SK-N-SH treated with all-trans-retinoic acid at 6 μM for 48 hours (cell line): Measurements from ENCODE around the gene NTM.

Source experiments
- ATAC-seq: fragments of 200-7000 bp; cut with Tn5 transposase; 3 replicates; pipeline ENCODE4 v1.9.1; 2020; ENCODE audit warnings: mild to moderate bottlenecking, moderate library complexity
- ARNTL ChIP-seq: fragments of 450-650 bp; formaldehyde crosslinking; IDR thresholded peaks from 2 replicates; pipeline ENCODE4 v1.5.0; 2020; ENCODE audit warnings: low read depth, mild to moderate bottlenecking, moderate library complexity, borderline replicate concordance
- BACH2 ChIP-seq: fragments of 250-450 bp; sonication (Bioruptor Pico); IDR thresholded peaks from 2 replicates; pipeline ENCODE4 v1.9.0; 2021; ENCODE audit warnings: mild to moderate bottlenecking, borderline replicate concordance
- ESRRG ChIP-seq: fragments of 250-450 bp; sonication (Bioruptor Pico); IDR thresholded peaks from 2 replicates; pipeline ENCODE4 v1.6.1; 2021; ENCODE audit warnings: mild to moderate bottlenecking
- GLIS3 ChIP-seq: fragments of 250-450 bp; sonication (Bioruptor Pico); IDR thresholded peaks from 2 replicates; pipeline ENCODE4 v1.5.0; 2020; ENCODE audit warnings: mild to moderate bottlenecking, moderate library complexity
- ISL1 ChIP-seq: fragments of 250-450 bp; sonication (Bioruptor Pico); IDR thresholded peaks from 2 replicates; pipeline ENCODE4 v2.1.2; 2022; ENCODE audit warnings: mild to moderate bottlenecking, moderate library complexity
- OSR1 ChIP-seq: fragments of 250-450 bp; sonication (Bioruptor Pico); IDR thresholded peaks from 2 replicates; pipeline ENCODE4 v1.8.0; 2022; ENCODE audit warnings: moderate library complexity, mild to moderate bottlenecking, inconsistent platforms
- PATZ1 ChIP-seq: fragments of 250-450 bp; sonication (Bioruptor Pico); IDR thresholded peaks from 2 replicates; pipeline ENCODE4 v1.8.0; 2020; ENCODE audit warnings: mild to moderate bottlenecking, moderate library complexity, borderline replicate concordance
- PPARA ChIP-seq: fragments of 250-450 bp; sonication (Bioruptor Pico); IDR thresholded peaks from 2 replicates; pipeline ENCODE4 v1.5.0; 2020; ENCODE audit warnings: mild to moderate bottlenecking, borderline replicate concordance
- RARB ChIP-seq: fragments of 250-450 bp; sonication (Bioruptor Pico); IDR thresholded peaks from 2 replicates; pipeline ENCODE4 v1.8.0; 2021; ENCODE audit warnings: mild to moderate bottlenecking, moderate library complexity
- TCF4 ChIP-seq: fragments of 250-450 bp; sonication (Bioruptor Pico); IDR thresholded peaks from 2 replicates; pipeline ENCODE4 v1.8.0; 2021; ENCODE audit warnings: mild to moderate bottlenecking, moderate library complexity, borderline replicate concordance
- TOX ChIP-seq: fragments of 250-450 bp; sonication (Bioruptor Pico); IDR thresholded peaks from 2 replicates; pipeline ENCODE4 v1.8.0; 2021; ENCODE audit warnings: mild to moderate bottlenecking, moderate library complexity, borderline replicate concordance
- ZFP30 ChIP-seq: fragments of 450-650 bp; formaldehyde crosslinking; IDR thresholded peaks from 2 replicates; pipeline ENCODE4 v1.5.0; 2022; ENCODE audit warnings: mild to moderate bottlenecking, moderate library complexity
- ZNF565 ChIP-seq: fragments of 450-650 bp; formaldehyde crosslinking; conservative IDR thresholded peaks from 2 replicates; pipeline ENCODE4 v1.5.0; 2020; ENCODE audit warnings: low read depth, mild to moderate bottlenecking, moderate library complexity
- ZNF70 ChIP-seq: fragments of 450-650 bp; formaldehyde crosslinking; IDR thresholded peaks from 2 replicates; pipeline ENCODE4 v1.5.0; 2020; ENCODE audit warnings: mild to moderate bottlenecking, moderate library complexity
- ZNF8 ChIP-seq: fragments of 450-650 bp; formaldehyde crosslinking; IDR thresholded peaks from 2 replicates; pipeline ENCODE4 v1.5.0; 2020; ENCODE audit warnings: mild to moderate bottlenecking, moderate library complexity
- TF ChIP-seq, protein P1 (sequence below): fragments of 250-450 bp; sonication (Bioruptor Pico); IDR thresholded peaks from 2 replicates; pipeline ENCODE4 v1.5.0; 2020; ENCODE audit warnings: mild to moderate bottlenecking, moderate library complexity
- TF ChIP-seq, protein P2 (sequence below): fragments of 250-450 bp; sonication (Bioruptor Pico); IDR thresholded peaks from 2 replicates; pipeline ENCODE4 v1.5.1; 2021; ENCODE audit warnings: mild to moderate bottlenecking, moderate library complexity
- TF ChIP-seq, protein P3 (sequence below): fragments of 250-450 bp; sonication (Bioruptor Pico); IDR thresholded peaks from 2 replicates; pipeline ENCODE4 v1.8.0; 2021; ENCODE audit warnings: low read depth, mild to moderate bottlenecking, moderate library complexity, borderline replicate concordance
- TF ChIP-seq, protein P4 (sequence below): fragments of 250-450 bp; sonication (Bioruptor Pico); IDR thresholded peaks from 2 replicates; pipeline ENCODE4 v1.5.1; 2020; ENCODE audit warnings: low read depth, mild to moderate bottlenecking, moderate library complexity

NTM gene

DNA sequence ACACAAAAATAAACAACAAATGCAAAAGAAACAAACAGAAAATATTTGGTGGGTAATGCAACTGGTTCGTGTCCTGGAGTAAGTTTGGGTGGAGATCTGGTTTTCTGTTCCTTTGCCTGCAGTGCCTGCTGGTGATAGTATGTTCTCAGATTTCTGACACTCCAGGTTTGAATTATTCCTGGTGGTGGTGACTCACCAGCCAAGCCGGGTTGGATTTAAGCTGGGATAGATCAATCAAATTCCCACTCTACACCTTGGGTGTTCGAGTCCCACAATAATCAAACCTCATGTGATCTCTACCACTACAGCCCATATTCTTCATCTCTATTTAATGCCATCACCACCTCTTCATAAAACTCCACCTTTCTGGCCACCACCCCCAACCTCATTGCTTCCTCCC, 421.8 kb downstream of the NTM start:
- ATAC-seq = no peak

GRCh38 chr11:131796089-131796488, 425.7 kb downstream of the NTM start:
- TF ChIP-seq, protein P1, sequence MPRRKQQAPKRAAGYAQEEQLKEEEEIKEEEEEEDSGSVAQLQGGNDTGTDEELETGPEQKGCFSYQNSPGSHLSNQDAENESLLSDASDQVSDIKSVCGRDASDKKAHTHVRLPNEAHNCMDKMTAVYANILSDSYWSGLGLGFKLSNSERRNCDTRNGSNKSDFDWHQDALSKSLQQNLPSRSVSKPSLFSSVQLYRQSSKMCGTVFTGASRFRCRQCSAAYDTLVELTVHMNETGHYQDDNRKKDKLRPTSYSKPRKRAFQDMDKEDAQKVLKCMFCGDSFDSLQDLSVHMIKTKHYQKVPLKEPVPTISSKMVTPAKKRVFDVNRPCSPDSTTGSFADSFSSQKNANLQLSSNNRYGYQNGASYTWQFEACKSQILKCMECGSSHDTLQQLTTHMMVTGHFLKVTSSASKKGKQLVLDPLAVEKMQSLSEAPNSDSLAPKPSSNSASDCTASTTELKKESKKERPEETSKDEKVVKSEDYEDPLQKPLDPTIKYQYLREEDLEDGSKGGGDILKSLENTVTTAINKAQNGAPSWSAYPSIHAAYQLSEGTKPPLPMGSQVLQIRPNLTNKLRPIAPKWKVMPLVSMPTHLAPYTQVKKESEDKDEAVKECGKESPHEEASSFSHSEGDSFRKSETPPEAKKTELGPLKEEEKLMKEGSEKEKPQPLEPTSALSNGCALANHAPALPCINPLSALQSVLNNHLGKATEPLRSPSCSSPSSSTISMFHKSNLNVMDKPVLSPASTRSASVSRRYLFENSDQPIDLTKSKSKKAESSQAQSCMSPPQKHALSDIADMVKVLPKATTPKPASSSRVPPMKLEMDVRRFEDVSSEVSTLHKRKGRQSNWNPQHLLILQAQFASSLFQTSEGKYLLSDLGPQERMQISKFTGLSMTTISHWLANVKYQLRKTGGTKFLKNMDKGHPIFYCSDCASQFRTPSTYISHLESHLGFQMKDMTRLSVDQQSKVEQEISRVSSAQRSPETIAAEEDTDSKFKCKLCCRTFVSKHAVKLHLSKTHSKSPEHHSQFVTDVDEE (CRISPR knock-in tag) = no peak
- TF ChIP-seq ISL1 (no peak), GLIS3 (CRISPR knock-in tag) (no peak), PATZ1 (no peak), TOX (CRISPR knock-in tag) (no peak), ZNF565 (CRISPR knock-in tag) (no peak), BACH2 (CRISPR knock-in tag) (no peak), PPARA (CRISPR knock-in tag) (no peak), ESRRG (CRISPR knock-in tag) (no peak), ZFP30 (CRISPR knock-in tag) (no peak)
- TF ChIP-seq, protein P2, sequence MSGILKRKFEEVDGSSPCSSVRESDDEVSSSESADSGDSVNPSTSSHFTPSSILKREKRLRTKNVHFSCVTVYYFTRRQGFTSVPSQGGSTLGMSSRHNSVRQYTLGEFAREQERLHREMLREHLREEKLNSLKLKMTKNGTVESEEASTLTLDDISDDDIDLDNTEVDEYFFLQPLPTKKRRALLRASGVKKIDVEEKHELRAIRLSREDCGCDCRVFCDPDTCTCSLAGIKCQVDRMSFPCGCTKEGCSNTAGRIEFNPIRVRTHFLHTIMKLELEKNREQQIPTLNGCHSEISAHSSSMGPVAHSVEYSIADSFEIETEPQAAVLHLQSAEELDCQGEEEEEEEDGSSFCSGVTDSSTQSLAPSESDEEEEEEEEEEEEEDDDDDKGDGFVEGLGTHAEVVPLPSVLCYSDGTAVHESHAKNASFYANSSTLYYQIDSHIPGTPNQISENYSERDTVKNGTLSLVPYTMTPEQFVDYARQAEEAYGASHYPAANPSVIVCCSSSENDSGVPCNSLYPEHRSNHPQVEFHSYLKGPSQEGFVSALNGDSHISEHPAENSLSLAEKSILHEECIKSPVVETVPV = no peak
- TF ChIP-seq, all 23 proteins: peak for 0
- no peak for ATAC-seq

More for the DNA sequence above, 421.8 kb downstream of the NTM start:
- TF ChIP-seq BACH2 (CRISPR knock-in tag) (no peak), ZNF70 (CRISPR knock-in tag) (no peak), ARNTL (CRISPR knock-in tag) (no peak), ESRRG (CRISPR knock-in tag) (no peak), ZNF8 (CRISPR knock-in tag) (no peak), PPARA (CRISPR knock-in tag) (no peak), PATZ1 (no peak), ZFP30 (CRISPR knock-in tag) (no peak)
- TF ChIP-seq, protein P3, sequence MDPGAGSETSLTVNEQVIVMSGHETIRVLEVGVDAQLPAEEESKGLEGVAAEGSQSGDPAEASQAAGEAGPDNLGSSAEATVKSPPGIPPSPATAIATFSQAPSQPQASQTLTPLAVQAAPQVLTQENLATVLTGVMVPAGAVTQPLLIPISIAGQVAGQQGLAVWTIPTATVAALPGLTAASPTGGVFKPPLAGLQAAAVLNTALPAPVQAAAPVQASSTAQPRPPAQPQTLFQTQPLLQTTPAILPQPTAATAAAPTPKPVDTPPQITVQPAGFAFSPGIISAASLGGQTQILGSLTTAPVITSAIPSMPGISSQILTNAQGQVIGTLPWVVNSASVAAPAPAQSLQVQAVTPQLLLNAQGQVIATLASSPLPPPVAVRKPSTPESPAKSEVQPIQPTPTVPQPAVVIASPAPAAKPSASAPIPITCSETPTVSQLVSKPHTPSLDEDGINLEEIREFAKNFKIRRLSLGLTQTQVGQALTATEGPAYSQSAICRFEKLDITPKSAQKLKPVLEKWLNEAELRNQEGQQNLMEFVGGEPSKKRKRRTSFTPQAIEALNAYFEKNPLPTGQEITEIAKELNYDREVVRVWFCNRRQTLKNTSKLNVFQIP (CRISPR knock-in tag) = no peak
- TF ChIP-seq, protein P4, sequence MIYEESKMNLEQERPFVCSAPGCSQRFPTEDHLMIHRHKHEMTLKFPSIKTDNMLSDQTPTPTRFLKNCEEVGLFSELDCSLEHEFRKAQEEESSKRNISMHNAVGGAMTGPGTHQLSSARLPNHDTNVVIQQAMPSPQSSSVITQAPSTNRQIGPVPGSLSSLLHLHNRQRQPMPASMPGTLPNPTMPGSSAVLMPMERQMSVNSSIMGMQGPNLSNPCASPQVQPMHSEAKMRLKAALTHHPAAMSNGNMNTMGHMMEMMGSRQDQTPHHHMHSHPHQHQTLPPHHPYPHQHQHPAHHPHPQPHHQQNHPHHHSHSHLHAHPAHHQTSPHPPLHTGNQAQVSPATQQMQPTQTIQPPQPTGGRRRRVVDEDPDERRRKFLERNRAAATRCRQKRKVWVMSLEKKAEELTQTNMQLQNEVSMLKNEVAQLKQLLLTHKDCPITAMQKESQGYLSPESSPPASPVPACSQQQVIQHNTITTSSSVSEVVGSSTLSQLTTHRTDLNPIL (CRISPR knock-in tag) = no peak

DNA sequence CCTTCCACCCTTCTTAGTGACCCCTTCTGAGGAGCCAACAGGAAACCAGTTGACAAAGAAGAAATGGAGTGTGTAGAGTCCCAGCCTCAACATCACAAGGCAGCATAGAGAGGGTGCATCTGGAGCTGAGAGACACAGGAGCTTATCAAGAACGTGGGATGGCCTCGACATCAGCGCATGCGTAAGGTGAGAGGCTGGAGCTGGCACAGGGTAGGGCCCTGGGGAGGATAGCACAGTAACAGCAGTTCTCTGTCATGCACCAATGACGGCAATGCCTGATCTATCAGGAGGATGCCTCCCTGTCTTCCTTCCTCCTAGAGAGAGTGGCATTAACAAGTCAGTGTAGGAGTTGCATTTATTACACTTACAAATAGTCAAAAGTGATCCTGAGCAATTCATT, 426.1 kb downstream of the NTM start:
- ATAC-seq = no peak
- TF ChIP-seq RARB (CRISPR knock-in tag) = no peak
- TF ChIP-seq, protein P1 (CRISPR knock-in tag) = no peak
- TF ChIP-seq OSR1 = no peak
- TF ChIP-seq, protein P2 = no peak
- TF ChIP-seq ZNF8 (CRISPR knock-in tag) = no peak
- no peak for TF ChIP-seq TCF4 (CRISPR knock-in tag)
